ENCODE data around the gene NDUFS6.

Gene NDUFS6

GRCh38 chr5:1819458-1819857 lies 18.3 kb downstream of the NDUFS6 start:
- no peak for DNase-seq

- no peak for DNase-seq
Observed at GRCh38 chr5:1820381-1820780, 19.2 kb downstream of the NDUFS6 start.

GRCh38 chr5:1820926-1821325 lies 19.7 kb downstream of the NDUFS6 start:
- no peak for DNase-seq

GRCh38 chr5:1821862-1822261 lies 20.7 kb downstream of the NDUFS6 start:
- DNase-seq, result no peak

GRCh38 chr5:1823381-1824034 lies 22.3 kb downstream of the NDUFS6 start:
- no peak for DNase-seq

GRCh38 chr5:1824109-1824821 lies 23.1 kb downstream of the NDUFS6 start:
- no peak for DNase-seq

GRCh38 chr5:1824903-1825841 lies 24.0 kb downstream of the NDUFS6 start:
- no peak for DNase-seq

GRCh38 chr5:1826235-1826980 lies 25.2 kb downstream of the NDUFS6 start:
- DNase-seq, result no peak

GRCh38 chr5:1827025-1827885 lies 26.0 kb downstream of the NDUFS6 start:
- no peak for DNase-seq

GRCh38 chr5:1827886-1828397 lies 26.7 kb downstream of the NDUFS6 start:
- DNase-seq, result no peak

GRCh38 chr5:1830571-1831228 lies 29.5 kb downstream of the NDUFS6 start:
- no peak for DNase-seq

GRCh38 chr5:1831257-1831656 lies 30.1 kb downstream of the NDUFS6 start:
- DNase-seq, result no peak

- no peak for DNase-seq
Observed at GRCh38 chr5:1831677-1832313, 30.6 kb downstream of the NDUFS6 start.

- no peak for DNase-seq
Observed at GRCh38 chr5:1832511-1833250, 31.5 kb downstream of the NDUFS6 start.

GRCh38 chr5:1833264-1834021 lies 32.2 kb downstream of the NDUFS6 start:
- no peak for DNase-seq

- no peak for DNase-seq
Observed at GRCh38 chr5:1834022-1834551, 32.9 kb downstream of the NDUFS6 start.

GRCh38 chr5:1834721-1835429 lies 33.7 kb downstream of the NDUFS6 start:
- DNase-seq, result no peak

- no peak for DNase-seq
Observed at GRCh38 chr5:1835431-1835830, 34.2 kb downstream of the NDUFS6 start.

Measured in Kasumi-1 (cell line).